HG03439 (cell line): Measurements from ENCODE around the gene RBM46.
"Not testable (repeated sequence)": the region's sequence is repeated elsewhere in the genome, so short reads cannot be mapped to it uniquely, and the experiment has no call there.

ENCODE experiments used
- ATAC-seq: cut with Tn5 transposase; IDR thresholded peaks from one replicate; pipeline ENCODE4 v1.9.1; 2021; ENCODE audit warnings: mild to moderate bottlenecking, moderate library complexity; ENCODE audit not compliant: unreplicated experiment

RBM46 gene

DNA sequence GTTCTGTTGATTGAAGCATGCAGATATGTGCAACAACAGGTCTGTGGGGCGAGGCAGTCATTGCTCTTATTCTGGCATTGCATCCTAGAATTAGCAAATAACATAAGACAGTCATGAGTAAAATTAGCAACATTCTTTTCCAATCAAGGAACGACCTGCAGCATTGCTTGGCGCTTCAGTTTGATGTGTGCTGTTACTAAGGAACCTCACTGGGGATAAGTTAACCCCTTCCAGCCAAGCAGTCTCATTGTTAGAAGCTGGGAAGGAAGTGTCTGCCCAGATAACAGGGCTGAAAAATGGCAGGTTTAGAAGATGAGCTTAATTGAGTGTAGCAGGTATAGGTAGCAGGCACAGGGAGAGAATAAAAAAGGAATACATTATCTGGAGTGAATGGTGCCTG is 55.4 kb downstream of the RBM46 start:
- no peak for ATAC-seq

DNA sequence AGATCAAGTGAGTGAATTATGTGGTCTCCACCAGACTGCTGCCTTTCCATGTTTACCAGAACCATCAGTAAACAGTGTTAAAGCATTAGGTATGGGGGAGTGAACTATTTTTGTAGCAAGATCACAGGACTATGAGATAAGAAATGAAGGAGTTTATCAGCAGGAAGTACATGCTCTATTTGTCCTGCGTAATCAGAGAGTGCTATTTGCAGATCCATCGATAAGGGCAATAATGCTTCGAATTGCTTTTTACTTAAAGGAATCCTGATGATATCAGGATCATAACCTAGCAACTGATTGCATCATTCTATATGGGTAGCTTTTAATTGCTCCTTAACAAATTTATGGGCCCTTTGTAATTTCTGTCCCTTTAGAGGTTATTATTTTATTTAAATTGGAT is 57.1 kb downstream of the RBM46 start:
- no peak for ATAC-seq

DNA sequence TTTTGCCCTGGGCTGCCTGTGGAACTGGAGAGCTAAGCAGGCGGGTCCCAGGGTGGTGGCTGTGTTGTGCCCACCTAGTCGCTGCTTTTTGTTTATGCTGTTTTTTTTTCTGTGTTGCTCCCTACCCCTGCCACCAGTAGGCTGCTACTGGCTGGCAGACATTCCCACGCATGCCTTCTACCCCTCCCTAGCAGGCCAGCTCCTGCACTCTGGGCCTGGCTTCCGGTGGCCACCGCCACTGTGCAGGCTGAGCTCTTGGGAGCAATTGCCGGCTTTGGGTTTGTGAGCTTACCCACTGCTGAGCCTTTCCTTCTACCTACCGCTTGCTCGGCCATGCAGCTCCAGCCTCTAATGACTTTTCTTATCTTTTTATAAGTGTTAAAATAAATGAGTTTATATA is 57.6 kb downstream of the RBM46 start:
- no peak for ATAC-seq

DNA sequence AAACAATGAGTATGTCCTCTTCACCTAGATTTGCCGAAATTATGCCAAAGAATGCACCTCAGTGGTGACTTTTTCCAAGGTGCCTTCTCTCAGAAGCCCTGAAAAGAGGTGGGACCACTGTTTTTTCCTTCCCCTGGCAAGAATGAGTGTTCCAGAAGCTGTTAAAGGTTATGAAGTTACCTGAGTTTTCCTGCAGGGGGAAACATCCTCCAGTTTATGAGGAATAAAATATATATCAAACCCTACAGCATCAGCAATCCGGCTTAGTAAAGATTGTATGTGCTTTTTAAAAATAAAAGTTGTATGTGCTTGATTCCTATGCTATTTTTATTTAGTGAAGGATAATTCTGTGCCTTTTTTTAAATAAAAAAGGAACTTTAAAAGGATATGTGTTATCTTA is 73.3 kb downstream of the RBM46 start:
- no peak for ATAC-seq

DNA sequence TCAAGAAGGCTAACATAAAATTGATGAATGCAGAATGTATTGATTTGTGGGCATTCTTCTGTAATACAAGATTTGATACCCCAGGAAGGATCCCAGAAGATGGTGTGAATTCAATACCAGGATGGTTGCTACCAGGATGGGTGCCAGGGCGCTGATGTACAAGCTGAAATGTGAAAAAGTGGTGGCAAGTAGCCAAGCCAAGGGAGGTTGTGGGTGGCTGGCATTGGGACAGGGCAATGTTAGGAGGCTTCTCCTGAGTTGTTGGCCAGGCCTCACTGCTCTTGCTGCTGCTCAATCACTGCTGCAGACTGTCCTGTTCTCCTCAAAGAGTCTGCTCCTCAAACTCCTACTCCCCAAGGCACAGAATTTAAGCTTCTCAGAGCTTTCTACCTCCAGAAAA is 77.1 kb downstream of the RBM46 start:
- ATAC-seq, result no peak

DNA sequence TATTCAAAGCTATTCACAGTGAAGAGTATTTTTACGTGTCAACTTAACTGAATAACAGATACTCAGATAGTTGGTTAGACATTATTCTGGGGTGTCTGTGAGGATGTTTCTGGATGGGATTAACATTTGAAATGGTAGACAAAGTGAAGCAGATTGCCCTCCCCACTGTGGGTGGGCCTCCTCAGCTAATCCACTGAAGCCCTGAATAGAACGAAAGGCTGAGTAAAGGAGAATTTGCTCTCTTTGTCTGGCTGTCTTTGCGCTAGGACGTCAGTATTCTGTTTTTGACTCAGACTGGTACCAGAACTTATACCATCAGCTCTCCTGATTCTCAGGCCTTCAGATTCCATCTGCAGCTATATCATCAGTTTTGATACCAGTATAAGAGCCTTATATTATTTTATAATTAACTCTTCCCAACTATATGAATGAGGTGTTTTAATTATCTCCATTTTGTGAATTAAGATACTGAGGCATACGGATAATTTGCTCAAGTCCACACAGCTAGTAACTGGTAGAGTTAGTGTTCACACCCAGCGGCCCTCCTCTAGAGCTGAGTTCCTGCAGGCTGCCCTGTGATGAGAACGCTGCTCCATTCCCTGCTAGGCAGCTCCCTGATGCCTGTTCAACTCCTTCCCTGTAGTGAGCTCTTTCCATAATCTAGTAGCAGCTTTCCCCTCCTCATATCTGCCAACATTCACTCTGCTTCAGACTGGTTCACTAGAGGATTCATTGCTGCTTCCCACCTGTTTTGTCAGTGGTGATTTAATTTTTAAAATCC is 87.5 kb downstream of the RBM46 start:
- ATAC-seq, result no peak

DNA sequence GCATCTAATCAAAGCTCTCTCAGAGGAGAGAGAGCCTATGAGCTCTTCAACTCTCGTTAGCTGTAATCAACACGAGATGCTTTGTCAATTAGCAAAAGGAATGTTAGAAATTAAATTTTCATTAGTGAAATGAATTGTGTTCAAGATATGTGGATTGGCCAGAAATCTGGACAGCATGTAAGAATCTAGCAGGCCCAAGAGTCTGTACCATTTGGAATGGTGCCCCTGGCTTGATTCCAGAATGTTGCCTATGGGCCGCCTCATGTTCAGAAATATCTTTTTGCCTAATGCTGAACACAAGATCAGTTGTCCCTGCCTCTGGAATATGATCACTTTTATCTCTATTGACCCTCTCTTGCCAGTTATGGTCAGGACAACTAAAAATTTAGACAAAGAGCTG is 88.2 kb downstream of the RBM46 start:
- no peak for ATAC-seq

DNA sequence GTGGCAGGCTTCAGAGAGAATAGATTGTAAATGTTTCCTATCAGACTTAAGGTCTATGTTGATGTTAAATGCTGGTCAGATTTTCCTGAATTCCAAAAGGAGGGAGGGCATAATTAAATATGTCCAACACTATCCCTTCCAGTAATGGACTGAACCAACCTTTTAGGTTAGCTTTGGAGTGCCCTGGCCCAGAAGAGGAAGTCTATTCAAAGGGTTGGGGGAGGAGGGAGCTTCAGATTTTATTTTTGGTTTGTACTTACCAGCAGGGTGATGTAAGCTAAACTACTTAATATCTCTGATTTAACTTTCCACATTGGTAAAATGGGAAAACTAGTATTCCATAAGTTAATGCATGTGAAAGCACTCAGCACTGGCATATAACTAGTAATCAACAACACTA is 91.1 kb downstream of the RBM46 start:
- ATAC-seq, result no peak

DNA sequence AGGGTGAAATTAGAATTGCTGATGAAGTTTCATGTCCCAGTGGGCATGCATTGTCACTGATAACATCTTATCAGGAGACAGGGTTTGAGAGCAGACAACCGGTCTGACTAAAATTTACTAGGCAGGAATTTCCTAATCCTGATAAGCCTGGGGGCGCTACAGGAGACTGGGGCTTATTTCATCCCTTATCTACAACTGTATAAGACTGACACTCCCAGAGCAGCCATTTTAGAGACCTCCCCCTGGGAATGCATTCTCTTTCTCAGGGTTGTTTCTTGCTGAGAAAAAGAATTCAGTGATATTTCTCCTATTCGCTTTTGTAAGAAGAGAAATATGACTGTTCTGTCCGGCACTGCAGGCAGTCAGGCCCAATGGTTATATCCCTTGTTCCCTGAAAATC is 93.0 kb downstream of the RBM46 start:
- ATAC-seq, result not testable (repeated sequence)

DNA sequence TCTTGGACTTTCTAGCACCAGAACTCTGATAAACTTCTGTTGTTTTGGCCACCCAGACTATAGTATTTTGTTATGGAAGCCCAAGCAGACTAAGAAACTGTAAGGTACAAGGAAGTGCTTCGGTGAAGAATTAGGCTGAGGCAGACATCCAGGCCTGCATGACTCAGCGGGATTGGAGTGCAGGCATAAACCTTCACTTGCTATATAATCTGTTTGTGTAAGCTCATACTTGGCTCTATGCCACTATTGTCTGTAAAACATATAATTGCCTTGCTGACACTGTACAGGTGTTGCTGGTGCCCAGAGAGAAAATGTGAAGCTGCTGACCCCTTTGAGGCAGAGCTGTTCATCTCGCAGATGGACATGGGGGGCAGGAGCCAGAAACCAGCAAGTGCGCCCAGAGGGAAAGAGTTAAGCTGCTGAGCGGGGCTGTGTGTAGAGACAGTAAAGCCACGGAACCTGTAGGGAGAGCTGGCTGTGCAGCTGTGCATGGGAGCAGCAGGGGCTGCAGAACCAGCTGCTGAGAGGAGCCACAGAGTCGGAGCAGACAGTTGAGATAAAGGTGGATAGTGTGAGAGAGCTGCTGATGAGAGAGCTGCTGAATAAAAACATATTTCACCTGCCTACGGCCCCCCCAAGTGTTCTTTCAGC is 96.2 kb downstream of the RBM46 start:
- no peak for ATAC-seq
